Measurements from ENCODE around the gene MBNL2. TPM values are rescaled to one million over a fixed set of nuclear protein-coding genes. Genes with fewer than 3 reads are reported as not detected.

Gene MBNL2
- total RNA-seq, 1 experiment from 2014 or later, result 62.8 TPM

DNA sequence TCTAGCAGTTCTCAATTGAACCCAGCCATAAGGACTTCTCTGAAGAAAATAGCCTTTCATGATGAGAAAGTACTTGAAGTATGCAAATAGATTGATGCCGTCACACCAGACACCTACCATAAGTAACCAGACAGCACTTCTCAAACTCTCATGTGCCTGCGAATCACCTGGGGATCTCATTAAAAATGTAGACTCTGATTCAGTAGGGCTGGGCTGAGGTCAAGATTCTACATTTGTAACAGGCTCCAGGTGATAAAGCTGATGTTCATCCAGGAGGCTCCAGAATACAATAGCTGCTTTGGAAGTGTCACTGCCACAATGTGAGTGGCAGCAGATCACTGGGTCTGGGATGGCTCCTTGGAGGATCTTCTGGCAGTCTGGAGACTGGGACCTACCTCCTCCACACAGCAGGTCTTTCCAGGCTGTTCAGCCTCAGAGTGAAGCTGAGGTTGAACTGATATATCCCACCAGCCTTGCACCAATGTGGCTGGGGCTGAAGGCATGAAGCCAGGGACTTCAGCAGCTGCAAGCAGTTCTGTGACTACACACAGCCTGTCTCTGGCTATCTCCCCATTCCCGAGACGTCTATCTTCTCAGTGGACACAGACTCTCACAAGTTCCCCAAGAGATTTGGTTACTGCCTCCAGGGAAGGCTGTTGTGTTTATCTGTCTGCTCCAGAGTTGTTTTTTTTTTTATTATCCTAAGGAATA, 9.1 kb downstream of the MBNL2 start:
- H3K4me1 ChIP-seq (replicated peaks), result peaks cover 16% of the 10 kb centered on the region
- H3K9me3 ChIP-seq (replicated peaks), result no peaks in the 10 kb centered on the region
- peaks cover 11% of the 10 kb centered on the region; the same call in 1 of the 2 replicates for H3K36me3 ChIP-seq
- no peak for DNase-seq (ENCODE audit: low read depth in 1 of 2, low spot score in 2 of 2)
- no peaks in the 10 kb centered on the region for H3K27me3 ChIP-seq (replicated peaks)
- H3K4me3 ChIP-seq, result no peak overlapping the region
- H3K27ac ChIP-seq, result no peak overlapping the region

DNA sequence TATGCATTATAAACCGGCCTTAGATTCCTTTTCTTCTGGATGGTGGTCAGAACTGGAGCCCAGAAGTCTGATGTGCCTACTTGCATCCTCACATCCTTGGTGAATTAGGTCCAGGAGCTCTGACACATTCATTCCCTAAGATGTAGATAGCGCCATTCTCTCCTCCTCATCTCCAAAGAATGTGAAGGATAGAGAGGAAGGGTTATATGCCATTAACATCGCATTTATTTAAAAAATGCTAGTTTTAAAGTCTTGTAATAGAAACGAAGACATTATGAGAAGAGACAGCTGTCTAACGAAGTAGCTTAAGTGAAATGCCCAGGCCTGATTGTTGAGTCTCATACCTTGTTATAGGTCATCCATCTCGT, 9.7 kb downstream of the MBNL2 start:
- Histone ChIP-seq H3K36me3 (peaks cover 11% of the 10 kb centered on the region; the same call in 1 of the 2 replicates), H3K4me3 (no peak overlapping the region), H3K4me1 (replicated peaks) (peaks cover 11% of the 10 kb centered on the region), H3K27me3 (replicated peaks) (no peaks in the 10 kb centered on the region), H3K9me3 (replicated peaks) (no peaks in the 10 kb centered on the region), H3K27ac (no peak overlapping the region)
- DNase-seq (ENCODE audit: low read depth in 1 of 2, low spot score in 2 of 2), result no peak

DNA sequence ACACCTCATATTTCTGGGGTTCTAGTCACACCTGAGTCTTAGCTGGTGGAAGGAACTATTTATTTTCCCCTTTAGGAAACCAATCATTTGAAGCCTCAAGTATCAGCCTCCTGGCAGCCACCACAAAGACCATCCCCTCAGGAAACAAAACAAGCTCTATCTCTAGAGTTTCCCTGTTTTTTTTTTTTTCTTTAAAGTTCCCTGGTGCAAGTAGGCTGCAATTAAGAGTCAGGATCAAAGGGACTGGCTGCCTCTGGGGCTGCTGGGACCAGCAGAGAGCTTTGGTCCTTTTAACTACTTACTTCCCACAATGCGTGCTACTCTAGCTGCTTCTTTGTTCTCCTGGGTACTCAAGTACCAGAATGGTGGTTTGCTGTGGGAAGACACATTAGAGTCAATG, 11.4 kb downstream of the MBNL2 start:
- Histone ChIP-seq H3K4me3 (no peak overlapping the region), H3K27ac (no peak overlapping the region), H3K27me3 (replicated peaks) (no peaks in the 10 kb centered on the region), H3K9me3 (replicated peaks) (no peaks in the 10 kb centered on the region), H3K36me3 (peaks cover 11% of the 10 kb centered on the region), H3K4me1 (replicated peaks) (no peaks in the 10 kb centered on the region)
- no peak for DNase-seq (ENCODE audit: low read depth in 1 of 2, low spot score in 2 of 2)

DNA sequence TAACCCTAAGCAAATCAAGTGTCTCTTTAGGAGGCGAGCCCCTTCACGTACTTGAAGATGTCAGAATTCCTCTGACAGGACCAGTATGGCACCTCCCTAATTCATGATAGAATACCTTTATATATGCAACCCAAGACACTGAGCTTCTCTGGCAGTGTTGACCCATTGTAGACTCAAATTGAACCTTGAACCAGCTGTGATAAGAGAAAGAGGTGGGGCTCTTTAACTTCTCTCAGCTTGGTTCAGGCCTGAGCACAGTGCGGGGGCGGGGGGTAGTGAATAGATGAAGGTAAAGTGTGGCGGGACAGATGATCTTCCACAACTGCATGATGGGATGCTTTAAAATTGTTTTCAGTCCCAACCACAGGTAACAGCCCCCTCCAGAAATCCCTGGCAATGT, 12.1 kb downstream of the MBNL2 start:
- Histone ChIP-seq H3K9me3 (replicated peaks) (no peaks in the 10 kb centered on the region), H3K36me3 (peaks cover 11% of the 10 kb centered on the region), H3K27ac (no peak overlapping the region), H3K4me1 (replicated peaks) (no peaks in the 10 kb centered on the region), H3K27me3 (replicated peaks) (no peaks in the 10 kb centered on the region), H3K4me3 (no peak overlapping the region)
- DNase-seq (ENCODE audit: low read depth in 1 of 2, low spot score in 2 of 2), result no peak

DNA sequence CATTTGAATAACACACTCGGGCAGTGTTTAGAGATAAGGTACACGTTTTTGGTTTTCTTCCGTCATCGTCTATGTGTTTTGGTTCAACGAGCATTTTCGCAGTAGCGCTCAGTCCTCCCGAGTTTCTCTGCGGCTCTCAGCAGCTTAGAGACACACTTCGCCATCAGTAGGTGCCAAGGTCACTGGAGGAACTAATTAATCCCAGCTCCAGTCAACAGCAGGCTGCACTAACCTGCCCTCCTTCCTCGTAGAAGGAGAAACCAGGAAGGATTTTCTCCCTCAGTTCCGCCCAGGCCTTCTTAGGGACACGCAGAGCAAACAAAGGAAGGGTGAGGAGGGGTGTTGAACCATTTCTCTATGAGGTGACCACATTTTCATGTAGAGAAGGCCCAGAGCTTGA, 12.6 kb downstream of the MBNL2 start:
- no peak for DNase-seq (ENCODE audit: low read depth in 1 of 2, low spot score in 2 of 2)
- no peak overlapping the region for H3K27ac ChIP-seq
- H3K9me3 ChIP-seq (replicated peaks), result no peaks in the 10 kb centered on the region
- H3K36me3 ChIP-seq, result peaks cover 11% of the 10 kb centered on the region
- H3K4me1 ChIP-seq (replicated peaks), result peaks cover 1% of the 10 kb centered on the region; the same call in 1 of the 2 replicates
- H3K4me3 ChIP-seq, result no peak overlapping the region
- no peaks in the 10 kb centered on the region for H3K27me3 ChIP-seq (replicated peaks)

DNA sequence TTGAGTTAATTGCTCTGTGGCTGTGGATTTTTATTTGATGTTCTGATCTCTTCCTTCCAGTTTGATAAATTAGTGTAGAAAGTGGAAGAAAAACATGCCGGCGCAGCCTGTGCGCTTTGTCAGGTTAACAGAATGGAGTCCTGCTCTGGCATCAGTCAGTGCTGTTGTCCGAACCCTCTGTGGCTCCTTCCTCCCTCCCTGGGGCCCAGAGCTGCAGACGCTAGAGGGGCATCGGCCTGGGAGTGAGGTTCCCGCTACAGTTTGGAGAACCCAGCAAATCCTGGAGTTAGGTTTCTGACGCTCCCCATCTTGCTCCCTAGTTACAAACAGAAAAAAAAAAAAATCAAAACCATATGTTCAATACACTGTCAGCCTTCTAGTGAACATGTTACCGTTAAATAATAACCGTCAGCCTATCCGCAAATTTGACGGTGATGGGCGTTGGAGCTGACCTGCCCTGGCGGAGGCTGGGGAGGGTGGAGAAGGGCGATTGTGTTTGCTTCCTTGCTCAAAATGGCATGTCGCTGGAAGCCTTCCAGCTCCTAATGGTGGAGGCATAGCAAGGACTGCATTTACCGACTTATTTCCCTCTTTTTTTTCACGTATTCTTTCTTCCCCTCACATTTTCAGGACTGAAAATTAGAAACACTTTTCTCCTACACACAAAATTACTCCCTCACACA, 13.6 kb downstream of the MBNL2 start:
- Histone ChIP-seq H3K27ac (no peak overlapping the region), H3K36me3 (peaks cover 11% of the 10 kb centered on the region), H3K9me3 (replicated peaks) (no peaks in the 10 kb centered on the region; the same call in 1 of the 2 replicates), H3K4me1 (replicated peaks) (peaks cover 11% of the 10 kb centered on the region), H3K4me3 (no peak overlapping the region), H3K27me3 (replicated peaks) (no peaks in the 10 kb centered on the region)
- DNase-seq (ENCODE audit: low read depth in 1 of 2, low spot score in 2 of 2), result no peak

DNA sequence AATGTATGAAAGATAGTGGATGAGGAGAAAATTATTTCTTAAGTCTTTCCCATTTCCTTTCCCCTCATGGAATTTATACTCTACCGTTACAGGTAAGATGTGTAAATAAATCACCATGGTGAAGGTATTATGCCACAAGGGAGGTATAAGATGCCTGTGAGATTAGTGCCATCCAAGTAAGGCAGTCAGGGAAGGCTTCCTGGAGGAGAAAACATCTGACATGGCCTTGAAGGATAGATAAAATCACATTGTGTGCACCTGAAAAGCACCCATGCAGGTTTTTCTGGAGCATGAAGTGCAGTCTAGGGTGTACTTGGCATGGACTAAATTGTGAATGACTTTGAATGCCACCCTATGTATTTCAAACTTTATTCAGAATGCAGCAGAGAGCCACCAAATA, 15.3 kb downstream of the MBNL2 start:
- H3K4me1 ChIP-seq (replicated peaks), result peaks cover 15% of the 10 kb centered on the region
- H3K4me3 ChIP-seq, result no peak overlapping the region
- peaks cover 11% of the 10 kb centered on the region for H3K36me3 ChIP-seq
- DNase-seq (ENCODE audit: low read depth in 1 of 2, low spot score in 2 of 2), result no peak
- H3K27me3 ChIP-seq (replicated peaks), result no peaks in the 10 kb centered on the region
- no peaks in the 10 kb centered on the region; the same call in 1 of the 2 replicates for H3K9me3 ChIP-seq (replicated peaks)
- H3K27ac ChIP-seq, result no peak overlapping the region

DNA sequence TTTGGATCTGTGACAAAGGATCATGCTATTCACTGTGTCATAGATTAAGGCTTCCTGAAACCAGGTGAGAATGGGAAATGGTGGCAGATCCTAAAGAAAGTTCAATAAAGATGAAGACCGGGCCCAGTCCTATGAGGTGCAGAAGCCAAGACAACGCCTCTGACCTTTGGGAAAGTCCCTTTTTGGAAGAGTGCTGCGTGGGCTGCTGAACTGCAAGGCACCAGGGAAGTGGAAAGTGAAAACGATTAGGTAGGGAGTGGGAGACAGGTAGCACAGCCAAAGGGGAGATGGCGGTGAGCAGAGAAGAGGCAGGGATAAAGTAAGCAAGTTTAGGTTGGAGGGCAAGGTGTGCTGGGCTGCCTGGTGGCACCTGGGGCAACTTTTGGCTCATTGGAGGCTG, 16.3 kb downstream of the MBNL2 start:
- no peak for DNase-seq (ENCODE audit: low read depth in 1 of 2, low spot score in 2 of 2)
- H3K9me3 ChIP-seq (replicated peaks), result no peaks in the 10 kb centered on the region; the same call in 1 of the 2 replicates
- peaks cover 11% of the 10 kb centered on the region for H3K36me3 ChIP-seq
- H3K4me1 ChIP-seq (replicated peaks), result peaks cover 16% of the 10 kb centered on the region
- H3K27me3 ChIP-seq (replicated peaks), result no peaks in the 10 kb centered on the region
- H3K4me3 ChIP-seq, result no peak overlapping the region
- H3K27ac ChIP-seq, result no peak overlapping the region

DNA sequence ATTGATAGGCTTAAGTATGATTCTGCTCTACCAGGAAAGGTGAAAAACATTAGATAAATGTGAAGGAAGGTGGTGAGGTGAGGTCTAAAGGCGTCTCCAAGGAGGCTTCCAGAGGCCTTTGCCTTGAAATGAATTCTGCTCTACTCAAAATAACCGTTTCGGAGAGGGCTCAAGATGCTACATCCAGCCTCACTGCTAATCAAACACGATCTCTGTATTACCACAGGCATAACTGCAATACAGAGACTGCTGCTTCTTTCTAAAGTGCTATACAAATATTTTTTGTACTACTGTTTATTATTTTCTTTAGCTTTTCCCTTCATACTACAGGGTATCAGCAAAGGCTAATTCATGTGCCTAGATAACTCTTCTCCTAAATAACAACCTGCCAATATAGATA, 16.8 kb downstream of the MBNL2 start:
- H3K36me3 ChIP-seq, result peaks cover 10% of the 10 kb centered on the region
- peaks cover 20% of the 10 kb centered on the region for H3K4me1 ChIP-seq (replicated peaks)
- H3K27me3 ChIP-seq (replicated peaks), result no peaks in the 10 kb centered on the region
- H3K4me3 ChIP-seq, result no peak overlapping the region
- no peak overlapping the region for H3K27ac ChIP-seq
- no peak for DNase-seq (ENCODE audit: low read depth in 1 of 2, low spot score in 2 of 2)
- H3K9me3 ChIP-seq (replicated peaks), result no peaks in the 10 kb centered on the region; the same call in 1 of the 2 replicates

DNA sequence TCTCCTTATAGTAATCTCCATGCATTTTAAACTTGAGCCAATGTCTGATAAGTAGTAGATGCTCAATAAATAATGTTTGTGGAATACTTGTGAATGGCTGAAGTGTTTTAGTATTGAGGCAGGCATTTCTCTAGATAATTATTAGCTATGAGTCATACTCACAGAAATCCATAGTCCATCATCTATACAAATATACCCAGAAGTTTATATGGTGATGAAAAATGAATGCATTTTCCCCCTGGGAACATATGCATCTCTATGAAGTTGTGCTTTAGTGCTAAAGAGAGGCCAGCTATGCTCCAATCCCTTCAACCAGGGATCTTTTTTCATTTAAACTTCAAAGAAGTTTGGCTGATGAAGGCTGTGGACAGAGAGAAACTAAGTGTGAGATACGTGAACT, 17.2 kb downstream of the MBNL2 start:
- H3K27ac ChIP-seq, result no peak overlapping the region
- H3K4me1 ChIP-seq (replicated peaks), result peaks cover 22% of the 10 kb centered on the region
- no peak overlapping the region for H3K4me3 ChIP-seq
- H3K9me3 ChIP-seq (replicated peaks), result no peaks in the 10 kb centered on the region; the same call in 1 of the 2 replicates
- H3K27me3 ChIP-seq (replicated peaks), result no peaks in the 10 kb centered on the region
- H3K36me3 ChIP-seq, result peaks cover 6% of the 10 kb centered on the region
- DNase-seq (ENCODE audit: low read depth in 1 of 2, low spot score in 2 of 2), result no peak

DNA sequence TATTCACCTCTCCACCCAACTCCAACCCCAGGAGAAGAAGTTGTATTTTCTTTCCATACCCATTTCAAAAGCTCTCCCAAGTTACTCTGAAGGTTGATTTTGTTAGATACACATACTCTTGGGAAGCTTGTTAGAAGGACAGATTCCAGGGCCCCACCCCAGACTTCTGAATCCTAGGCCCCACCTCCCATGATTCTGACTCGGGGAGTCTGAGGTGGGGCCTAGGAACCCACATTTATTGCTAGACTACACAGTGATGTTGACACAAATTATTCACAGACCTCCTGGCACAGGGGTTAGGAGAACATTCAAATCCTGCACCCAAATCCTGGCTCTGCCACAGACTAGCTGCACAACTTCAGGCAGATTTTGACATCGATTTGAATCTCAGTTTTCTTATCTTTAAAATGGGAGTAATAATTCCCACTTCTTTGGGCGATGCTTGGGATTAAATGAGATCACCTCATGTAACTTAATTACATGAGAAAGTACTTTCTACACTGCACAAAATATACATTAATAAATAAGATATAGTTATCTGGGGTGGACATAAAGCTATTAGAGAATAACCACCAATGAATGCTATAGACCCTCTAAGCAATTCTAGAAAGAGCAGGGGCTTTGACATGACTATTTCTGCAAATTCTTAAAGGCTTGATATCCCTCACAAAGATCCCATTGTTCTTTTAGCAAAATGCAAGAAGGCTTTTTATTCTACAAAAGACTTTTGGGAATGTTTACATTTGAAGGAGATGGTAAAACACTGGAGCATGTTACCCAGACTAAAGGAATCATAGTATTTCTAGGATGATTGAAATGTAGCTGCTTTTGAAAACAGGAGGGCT, 18.0 kb downstream of the MBNL2 start:
- H3K36me3 ChIP-seq, result no peaks in the 10 kb centered on the region; the same call in 1 of the 2 replicates
- no peak overlapping the region for H3K4me3 ChIP-seq
- no peak for DNase-seq (ENCODE audit: low read depth in 1 of 2, low spot score in 2 of 2)
- peaks cover 29% of the 10 kb centered on the region for H3K4me1 ChIP-seq (replicated peaks)
- no peaks in the 10 kb centered on the region for H3K27me3 ChIP-seq (replicated peaks)
- no peak overlapping the region for H3K27ac ChIP-seq
- H3K9me3 ChIP-seq (replicated peaks), result no peaks in the 10 kb centered on the region; the same call in 1 of the 2 replicates

DNA sequence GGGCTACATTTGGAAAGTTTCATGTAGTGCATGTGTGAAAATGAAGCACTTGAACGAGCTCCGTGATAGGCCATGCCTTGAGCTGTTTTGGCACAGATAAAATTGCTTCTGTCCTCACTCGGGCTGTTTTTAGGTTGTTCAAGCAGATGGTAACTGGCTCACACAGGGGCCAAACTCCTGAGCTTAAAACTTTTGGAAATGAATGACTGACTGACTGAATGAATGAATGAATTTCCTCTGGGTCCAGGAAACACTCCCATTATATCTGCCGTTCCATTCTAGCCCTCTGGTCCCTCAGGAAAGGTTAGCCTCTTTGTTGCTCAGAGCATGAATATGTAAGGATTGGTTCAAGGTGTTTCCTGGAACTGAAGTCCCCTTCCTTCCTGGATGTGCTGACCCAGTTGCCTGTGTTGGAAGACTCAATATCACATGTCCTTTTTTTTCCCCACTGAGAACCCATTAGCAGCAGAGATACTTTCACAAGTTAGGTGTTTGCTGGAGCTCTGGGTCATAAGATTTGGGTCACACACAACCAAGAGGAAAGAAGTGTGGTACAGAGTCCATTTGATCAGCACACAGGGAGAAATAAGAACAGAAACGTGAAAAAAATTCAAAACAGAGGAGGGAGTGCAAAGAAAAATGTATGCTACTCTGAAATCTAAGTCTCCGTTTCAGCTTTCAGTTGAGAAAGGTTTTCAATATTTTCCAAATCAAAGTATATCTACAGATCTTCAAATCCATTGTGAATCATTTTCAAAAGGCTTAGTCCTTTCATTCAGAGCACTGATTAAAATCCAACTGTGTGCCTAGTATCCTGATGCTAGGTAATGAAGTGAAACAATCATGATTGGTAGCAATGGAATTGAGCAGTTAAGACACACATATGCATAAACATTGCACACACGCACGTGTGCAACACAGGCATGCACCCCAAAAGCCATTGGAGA, 18.9 kb downstream of the MBNL2 start:
- H3K9me3 ChIP-seq (replicated peaks), result no peaks in the 10 kb centered on the region; the same call in 1 of the 2 replicates
- H3K27ac ChIP-seq, result no peak overlapping the region
- no peak for DNase-seq (ENCODE audit: low read depth in 1 of 2, low spot score in 2 of 2)
- H3K4me1 ChIP-seq (replicated peaks), result peaks cover 38% of the 10 kb centered on the region
- no peaks in the 10 kb centered on the region for H3K27me3 ChIP-seq (replicated peaks)
- H3K4me3 ChIP-seq, result no peak overlapping the region
- no peaks in the 10 kb centered on the region; the same call in 1 of the 2 replicates for H3K36me3 ChIP-seq

DNA sequence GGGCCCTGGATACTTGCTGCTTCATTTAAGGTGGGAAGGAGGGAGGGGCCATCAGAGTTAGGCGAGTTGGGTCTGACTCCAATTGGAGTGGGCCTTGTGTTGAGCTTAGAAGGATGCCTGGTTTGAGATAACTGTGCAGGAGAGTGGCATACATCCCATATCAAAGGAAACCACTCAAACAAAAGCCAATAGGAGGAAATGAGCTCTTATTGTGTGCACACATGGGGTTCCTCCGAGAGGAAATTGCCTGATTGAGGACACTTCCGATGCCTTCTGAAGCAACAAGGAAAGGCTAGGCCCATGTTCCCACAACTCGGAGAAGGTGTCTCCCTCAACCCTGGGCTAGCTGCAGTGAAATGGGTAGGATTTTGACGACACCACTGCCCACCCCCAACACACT, 19.6 kb downstream of the MBNL2 start:
- Histone ChIP-seq H3K4me3 (no peak overlapping the region), H3K36me3 (no peaks in the 10 kb centered on the region; the same call in 1 of the 2 replicates), H3K27ac (no peak overlapping the region), H3K4me1 (replicated peaks) (peaks cover 41% of the 10 kb centered on the region), H3K9me3 (replicated peaks) (no peaks in the 10 kb centered on the region; the same call in 1 of the 2 replicates), H3K27me3 (replicated peaks) (no peaks in the 10 kb centered on the region)
- DNase-seq (ENCODE audit: low read depth in 1 of 2, low spot score in 2 of 2), result no peak
